HK-2 (cell line): ENCODE measurements around the gene POLN.
A peak's percentile ranks its signal among the peaks of the same experiment; 100 is the strongest.

Experiments used
- DNase-seq: peaks from one replicate; pipeline ENCODE4 v3.0.0-alpha.2; 2018; ENCODE audit not compliant: unreplicated experiment

The POLN gene

GRCh38 chr4:2116687-2117400 is 125.1 kb downstream of the POLN start:
- DNase-seq, result no peak

- DNase-seq, result no peak
Measured at GRCh38 chr4:2105559-2105958, 136.4 kb downstream of the POLN start.

DNA sequence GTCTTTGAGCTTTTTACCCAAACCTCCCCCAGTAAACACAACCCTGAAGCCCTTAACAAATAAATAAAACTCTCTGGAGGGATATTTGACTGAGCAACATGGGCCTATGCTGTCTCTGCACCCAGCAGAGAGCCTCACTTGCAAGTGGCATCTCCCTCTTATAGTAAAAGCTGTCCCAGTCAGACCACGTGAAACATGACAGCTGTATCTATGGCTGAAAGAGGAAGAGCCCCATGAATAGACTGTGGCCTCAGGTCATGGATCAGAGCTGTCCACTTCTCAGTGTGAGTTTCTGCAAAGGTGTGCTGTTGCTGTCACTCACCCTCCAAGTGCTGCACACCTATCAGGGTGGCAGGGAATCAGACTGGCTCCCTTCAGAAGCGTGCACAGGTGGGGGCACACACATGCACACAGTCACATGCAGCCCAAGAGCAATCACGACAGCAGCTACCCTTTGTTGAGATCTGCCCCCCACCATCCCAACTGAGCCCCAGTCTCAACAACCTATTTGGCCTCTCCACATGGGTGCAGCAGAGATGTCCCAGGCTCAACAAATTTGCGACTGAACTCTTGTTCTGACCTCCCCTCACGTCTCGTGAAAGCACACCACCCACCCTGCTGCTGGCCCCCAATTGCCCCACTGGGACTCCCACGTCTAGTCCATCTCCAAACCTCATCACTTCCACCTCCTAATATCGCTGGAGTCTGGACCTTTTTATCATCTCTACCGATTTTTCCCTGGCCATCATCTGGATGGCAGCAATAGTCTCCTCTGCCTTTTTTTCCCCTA is 137.2 kb downstream of the POLN start:
- no peak for DNase-seq

DNA sequence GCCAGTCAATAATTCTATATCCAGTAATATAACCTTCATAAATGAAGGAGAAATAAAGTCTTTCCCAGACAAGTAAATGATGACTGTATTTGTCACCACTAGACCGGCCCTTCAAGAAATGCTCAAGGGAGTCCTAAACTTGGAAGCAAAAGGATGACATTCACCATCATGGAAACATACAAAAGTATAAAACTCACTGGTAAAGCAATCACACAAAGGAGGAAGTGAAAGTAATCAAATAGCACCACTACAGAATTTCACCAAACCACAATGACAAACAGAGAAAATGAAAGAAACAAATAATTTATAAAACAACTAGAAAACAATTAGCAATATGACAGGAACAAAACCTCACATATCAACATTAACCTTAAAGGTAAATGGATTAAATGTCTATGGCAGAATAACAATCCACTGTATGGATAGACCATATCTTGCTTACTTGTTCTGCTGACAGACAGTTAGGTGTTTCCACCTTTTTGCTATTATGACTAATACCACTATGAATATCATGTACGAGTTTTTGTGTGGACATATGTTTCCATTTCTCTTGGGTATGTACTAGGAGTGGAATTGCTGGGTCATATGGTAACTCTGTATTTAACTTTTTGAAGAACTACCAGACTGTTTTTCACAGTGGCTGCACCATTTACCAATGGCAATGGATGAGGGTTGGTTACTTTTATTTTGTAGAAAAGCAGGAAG is 137.9 kb downstream of the POLN start:
- no peak for DNase-seq

- no peak for DNase-seq
Measured at GRCh38 chr4:2103127-2103842, 138.6 kb downstream of the POLN start.

- DNase-seq, result no peak
Measured at GRCh38 chr4:2102045-2102883, 139.7 kb downstream of the POLN start.

GRCh38 chr4:2101346-2102044 is 140.4 kb downstream of the POLN start:
- no peak for DNase-seq

- DNase-seq, result no peak
Measured at GRCh38 chr4:2096073-2096609, 145.8 kb downstream of the POLN start.

- peak; percentile 63 for DNase-seq
Measured at GRCh38 chr4:2095236-2096072, 146.5 kb downstream of the POLN start.

DNA sequence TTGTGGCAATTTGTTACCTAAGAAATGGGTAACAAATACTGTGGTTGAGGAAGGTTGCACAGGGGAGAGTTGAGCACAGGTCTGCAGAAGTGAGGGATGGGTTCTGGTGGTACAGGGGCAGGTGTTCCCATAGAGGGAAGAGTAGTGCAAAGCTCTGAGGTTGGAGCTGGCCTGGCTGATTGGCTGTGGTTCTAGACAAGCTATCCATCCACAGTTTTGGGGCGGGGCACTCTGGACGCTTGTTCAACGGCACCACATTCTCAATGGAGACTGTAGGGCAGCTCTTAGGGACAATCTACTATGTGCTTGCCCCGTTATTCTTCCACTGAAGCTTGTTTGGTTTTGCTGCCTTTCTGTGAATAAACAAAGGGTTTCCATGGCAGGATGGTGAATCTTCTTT is 147.4 kb downstream of the POLN start:
- DNase-seq, result no peak

DNA sequence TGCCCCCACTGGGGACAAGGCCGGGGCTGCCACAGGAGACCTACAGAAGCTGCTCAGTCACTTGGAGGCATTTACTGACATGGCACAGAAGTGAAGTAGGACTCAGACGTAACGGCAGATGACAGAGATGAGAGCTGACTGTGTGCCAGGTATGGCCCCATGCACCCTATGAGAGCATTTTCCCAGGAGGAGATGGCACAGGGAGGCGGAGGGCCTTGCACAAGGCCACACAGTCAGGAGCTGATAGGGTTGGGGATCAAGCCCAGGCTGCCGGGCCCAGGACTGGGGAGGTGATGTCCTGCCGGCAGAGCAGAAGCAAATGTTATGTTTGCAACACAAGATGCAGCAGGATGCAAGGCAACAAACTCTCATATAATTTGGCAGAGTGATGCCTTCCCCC is 148.7 kb downstream of the POLN start:
- no peak for DNase-seq

- DNase-seq, result no peak
Measured at GRCh38 chr4:2092669-2093053, 149.3 kb downstream of the POLN start.

GRCh38 chr4:2091990-2092668 is 149.8 kb downstream of the POLN start:
- DNase-seq, result no peak

GRCh38 chr4:2090642-2091041 is 151.3 kb downstream of the POLN start:
- no peak for DNase-seq

DNA sequence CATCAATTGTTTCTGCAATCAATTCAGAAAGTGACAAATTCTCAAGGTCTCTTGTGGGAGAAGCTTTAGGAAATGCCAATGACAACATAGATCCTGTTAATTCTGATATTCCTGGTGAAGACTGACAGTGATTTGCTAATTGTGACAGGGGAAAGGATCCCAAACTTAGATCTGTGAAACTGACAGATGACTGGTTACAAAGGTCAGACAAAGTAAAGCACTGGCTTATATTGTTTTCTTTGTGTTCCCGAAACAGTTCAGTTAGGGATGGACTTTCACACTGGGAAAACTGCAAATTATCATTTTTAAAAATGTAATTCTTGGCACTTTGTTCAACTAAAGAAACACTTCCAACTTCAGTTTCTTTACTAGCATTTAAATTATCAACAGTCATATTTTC is 152.7 kb downstream of the POLN start:
- DNase-seq, result no peak

- DNase-seq, result no peak
Measured at GRCh38 chr4:2087170-2087569, 154.8 kb downstream of the POLN start.

- DNase-seq, result no peak
Measured at GRCh38 chr4:2085496-2085901, 156.4 kb downstream of the POLN start.

- DNase-seq, result no peak
Measured at GRCh38 chr4:2084316-2084715, 157.6 kb downstream of the POLN start.

- DNase-seq, result no peak
Measured at GRCh38 chr4:2083826-2084160, 158.1 kb downstream of the POLN start.
